Mammary epithelial cell (primary cell): ENCODE results near the gene SMCHD1.

Experiments used
- CTCF ChIP-seq, 2 donors: IDR thresholded peaks in 1 of 2; conservative IDR thresholded peaks in 1 of 2; 2 replicates each; pipeline ENCODE4 v1.5.1; 2011 to 2012; ENCODE audit warnings: inconsistent platforms in 2 of 2, low read length in 2 of 2, mild to moderate bottlenecking in 2 of 2, control low read depth in 1 of 2, low read depth in 1 of 2; ENCODE audit not compliant: insufficient read depth in 1 of 2; ENCODE audit errors: extremely low read depth in 1 of 2
- EZH2 ChIP-seq: IDR thresholded peaks from 2 replicates; pipeline ENCODE4 v1.6.1; 2012; ENCODE audit warnings: low read length, inconsistent platforms, borderline replicate concordance

DNA sequence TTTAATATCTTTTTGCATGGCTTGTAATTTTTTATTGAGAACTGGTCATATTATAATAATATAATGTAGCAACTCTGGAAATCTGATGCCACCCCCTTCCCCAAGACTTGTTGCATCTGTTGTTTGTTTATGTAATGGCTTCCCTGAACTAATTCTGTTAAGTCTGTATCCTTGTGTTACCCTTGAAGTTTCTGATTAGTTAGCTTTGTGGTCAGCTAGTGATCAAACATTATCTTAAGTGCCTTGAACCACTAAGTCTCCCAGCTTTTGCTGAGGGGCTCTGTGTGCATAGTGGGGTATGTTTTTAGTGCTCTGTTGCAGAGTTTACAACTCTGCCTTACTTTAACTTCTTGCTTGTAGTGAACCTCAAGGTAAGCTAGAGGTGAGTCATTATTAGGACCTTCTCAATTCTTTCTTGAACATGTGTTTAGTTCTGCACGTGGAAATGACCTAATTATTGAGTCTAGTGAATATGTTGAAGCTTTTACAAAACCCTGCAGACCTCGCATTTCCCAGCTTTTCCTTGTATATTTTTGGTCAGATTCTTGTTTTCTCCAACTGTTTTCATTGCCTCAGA lies 24.8 kb downstream of the SMCHD1 start:
- TF ChIP-seq CTCF (conservative IDR thresholded peaks at IDR 0.05 in 1 of 2, IDR thresholded peaks at IDR 0.05 in 1 of 2; ENCODE audit: extremely low read depth in 1 of 2, insufficient read depth in 1 of 2, low read depth in 1 of 2, low read length in 2 of 2) = no peak
- no peak for TF ChIP-seq EZH2
